Ectodermal cell (in vitro differentiated cells): ENCODE results near the gene FAM222B.
"Not testable (repeated sequence)": the region's sequence is repeated elsewhere in the genome, so short reads cannot be mapped to it uniquely, and the experiment has no call there.

ENCODE experiments used
- H3K27ac ChIP-seq: 2 replicates; pipeline ENCODE4 v1.7.0; 2013; ENCODE audit warnings: mild to moderate bottlenecking, low read depth, low read length; ENCODE audit not compliant: insufficient read depth, poor library complexity, severe bottlenecking
- H3K27me3 ChIP-seq: 2 replicates; pipeline ENCODE4 v1.7.0; 2013; ENCODE audit warnings: mild to moderate bottlenecking, low read length; ENCODE audit not compliant: insufficient read depth, control insufficient read depth, poor library complexity, severe bottlenecking
- H3K36me3 ChIP-seq: one replicate; pipeline ENCODE4 v1.7.0; 2013; ENCODE audit warnings: low read length; ENCODE audit not compliant: control insufficient read depth, insufficient read depth
- H3K4me1 ChIP-seq: one replicate; pipeline ENCODE4 v1.7.0; 2013; ENCODE audit warnings: low read length; ENCODE audit not compliant: control insufficient read depth, insufficient read depth
- H3K4me3 ChIP-seq: 2 replicates; pipeline ENCODE4 v1.7.0; 2013; ENCODE audit warnings: low read depth, low read length, control low read depth; ENCODE audit not compliant: insufficient read depth
- H3K9me3 ChIP-seq: 2 replicates; pipeline ENCODE4 v1.7.0; 2013; ENCODE audit warnings: mild to moderate bottlenecking, low read length, moderate library complexity; ENCODE audit not compliant: control insufficient read depth
- WGBS, 2 experiments: methylation state at CpG; one replicate each; pipeline ENCODE4 v1.1.7; 2013; ENCODE audit warnings: missing lambda C conversion rate in 2 of 2; 5-methylcytosine and 5-hydroxymethylcytosine counted together

FAM222B gene

DNA sequence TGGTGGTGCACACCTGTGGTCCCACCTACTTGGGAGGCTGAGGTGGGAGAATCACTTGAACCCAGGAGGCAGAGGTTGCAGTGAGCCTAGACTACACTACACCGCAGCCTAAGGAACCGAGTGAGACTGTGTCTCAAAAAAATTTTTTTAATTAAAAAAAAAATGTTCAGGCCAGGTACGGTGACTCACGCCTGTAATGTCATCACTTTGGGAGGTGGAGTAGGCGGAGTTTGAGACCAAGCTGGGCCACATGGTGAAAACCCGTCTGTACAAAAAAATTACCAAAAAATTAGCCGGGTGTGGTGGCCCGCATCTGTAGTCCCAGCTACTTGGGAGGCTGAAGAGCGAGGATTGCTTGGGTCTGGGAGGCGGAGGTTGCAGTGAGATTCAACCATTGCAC is 3.6 kb upstream of the FAM222B start:
- Histone ChIP-seq H3K27ac (no peak overlapping the region), H3K4me3 (no peak overlapping the region), H3K4me1 (peaks cover 5% of the 10 kb centered on the region), H3K36me3 (no peaks in the 10 kb centered on the region), H3K27me3 (no peaks in the 10 kb centered on the region), H3K9me3 (no peaks in the 10 kb centered on the region)
- 95% methylated on average over 10 of the region's 10 CpGs for WGBS, 2 experiments

- H3K36me3 ChIP-seq, result no peaks in the 10 kb centered on the region
- H3K27me3 ChIP-seq, result no peaks in the 10 kb centered on the region
- peaks cover 5% of the 10 kb centered on the region for H3K4me1 ChIP-seq
- 95 to 97% methylated on average over 6 of the region's 6 CpGs for WGBS, 2 experiments
- H3K27ac ChIP-seq, result no peak overlapping the region
- H3K9me3 ChIP-seq, result no peaks in the 10 kb centered on the region
- H3K4me3 ChIP-seq, result no peak overlapping the region
Measured at GRCh38 chr17:28843816-28844148, 1.2 kb upstream of the FAM222B start.

DNA sequence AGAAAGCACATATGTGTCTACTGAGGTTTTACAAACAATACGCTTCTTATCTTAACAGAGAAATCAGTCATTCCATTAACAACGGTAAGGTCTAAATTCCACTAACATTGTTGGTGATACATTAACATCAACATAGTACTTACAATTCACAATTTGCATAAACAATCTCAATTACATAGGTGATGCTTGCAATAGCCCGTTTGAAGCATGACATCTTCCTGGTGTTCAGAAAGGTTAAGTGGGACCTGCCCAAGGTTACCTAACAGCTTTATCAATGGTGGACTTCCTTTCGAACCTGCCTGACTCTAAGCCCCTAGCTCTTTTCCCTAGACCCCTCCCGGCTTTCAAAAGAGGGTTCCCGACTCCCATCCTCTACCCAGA is 699 bp downstream of the FAM222B start:
- peaks cover 5% of the 10 kb centered on the region for H3K4me1 ChIP-seq
- WGBS, 2 experiments, result 21 to 25% methylated on average over 6 of the region's 6 CpGs
- H3K27me3 ChIP-seq, result no peaks in the 10 kb centered on the region
- H3K27ac ChIP-seq, result no peak overlapping the region
- no peaks in the 10 kb centered on the region for H3K9me3 ChIP-seq
- no peaks in the 10 kb centered on the region for H3K36me3 ChIP-seq
- peak overlapping the region; percentile 58 for H3K4me3 ChIP-seq

GRCh38 chr17:28839221-28839620 is 3.4 kb downstream of the FAM222B start:
- H3K27me3 ChIP-seq, result no peaks in the 10 kb centered on the region
- no peaks in the 10 kb centered on the region for H3K36me3 ChIP-seq
- H3K4me3 ChIP-seq, result no peak overlapping the region
- H3K27ac ChIP-seq, result no peak overlapping the region
- 96 to 100% methylated on average over 1 to 2 of the region's 2 CpGs for WGBS, 2 experiments
- H3K9me3 ChIP-seq, result no peaks in the 10 kb centered on the region
- peaks cover 5% of the 10 kb centered on the region for H3K4me1 ChIP-seq

DNA sequence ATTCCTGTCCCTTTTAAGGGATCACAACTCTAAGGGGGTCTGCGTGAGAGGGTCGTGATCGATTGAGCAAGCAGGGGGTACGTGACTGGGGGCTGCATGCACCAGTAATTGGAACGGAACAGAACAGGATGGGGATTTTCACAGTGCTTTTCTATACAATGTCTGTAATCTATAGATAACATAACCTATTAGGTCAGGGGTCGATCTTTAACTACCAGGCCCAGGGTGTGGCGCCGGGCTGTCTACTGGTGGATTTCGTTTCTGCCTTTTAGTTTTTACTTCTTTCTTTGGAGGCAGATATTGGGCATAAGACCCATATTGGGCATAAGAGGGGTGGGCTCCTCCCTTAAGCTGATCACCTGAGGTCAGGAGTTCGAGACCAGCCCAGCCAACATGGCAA is 6.0 kb downstream of the FAM222B start:
- not testable (repeated sequence) for H3K9me3 ChIP-seq, H3K27ac ChIP-seq, H3K4me1 ChIP-seq, H3K4me3 ChIP-seq, H3K36me3 ChIP-seq, H3K27me3 ChIP-seq
- WGBS, 2 experiments, result 94 to 95% methylated on average over 9 of the region's 10 CpGs

DNA sequence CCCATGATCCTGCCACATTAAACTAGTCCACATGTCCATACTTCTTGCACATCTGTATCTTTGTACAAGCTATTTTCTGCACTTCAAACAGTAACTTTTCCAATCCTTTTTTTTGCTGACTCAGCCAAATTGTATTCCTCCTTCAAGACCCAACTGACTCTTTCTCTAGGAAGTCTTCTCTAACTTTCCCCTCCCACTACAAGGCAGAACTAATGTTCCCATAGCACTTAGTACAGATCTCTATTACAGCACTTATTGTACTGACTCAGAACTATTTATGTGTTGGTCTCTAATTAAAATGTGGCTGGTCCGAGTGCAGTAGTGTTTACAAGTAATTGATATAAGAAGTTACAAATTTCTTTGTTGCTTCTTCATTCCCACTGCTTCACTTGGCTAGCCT is 8.2 kb downstream of the FAM222B start:
- Histone ChIP-seq H3K4me1 (no peaks in the 10 kb centered on the region), H3K27ac (no peak overlapping the region)
- WGBS, 2 experiments, result 100% methylated on average over 1 of the region's 1 CpG; no CpG with 5 or more reads in 1 of the 2 experiments

GRCh38 chr17:28828294-28829040 is 14.1 kb downstream of the FAM222B start:
- Histone ChIP-seq H3K36me3 (no peaks in the 10 kb centered on the region), H3K27ac (no peak overlapping the region), H3K4me1 (no peaks in the 10 kb centered on the region)

More for the DNA sequence above, 8.2 kb downstream of the FAM222B start:
- H3K27me3 ChIP-seq, result no peaks in the 10 kb centered on the region
- no peaks in the 10 kb centered on the region for H3K36me3 ChIP-seq
- H3K4me3 ChIP-seq, result no peak overlapping the region
- no peaks in the 10 kb centered on the region for H3K9me3 ChIP-seq

DNA sequence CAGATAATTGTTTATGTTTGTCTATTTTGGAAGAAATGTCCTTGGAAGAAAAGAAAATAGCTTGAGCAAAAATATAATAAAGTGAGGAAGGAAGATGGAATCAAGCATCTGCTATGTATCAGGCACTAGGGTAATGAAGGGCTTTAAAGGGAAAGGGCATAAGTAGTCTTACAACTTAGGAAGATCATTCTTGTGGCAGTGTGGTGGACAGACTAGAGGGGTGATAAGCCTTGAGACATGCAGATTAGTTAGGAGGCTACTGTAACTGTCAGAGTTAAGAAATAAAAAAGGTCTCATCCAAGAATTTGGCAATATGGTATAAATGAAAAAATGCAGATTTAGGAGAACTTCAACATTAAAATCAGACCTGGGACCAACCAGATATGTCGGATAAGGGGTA is 14.9 kb downstream of the FAM222B start:
- Histone ChIP-seq H3K4me3 (no peak overlapping the region), H3K4me1 (no peaks in the 10 kb centered on the region), H3K9me3 (no peaks in the 10 kb centered on the region), H3K27ac (no peak overlapping the region), H3K27me3 (no peaks in the 10 kb centered on the region), H3K36me3 (no peaks in the 10 kb centered on the region)
- WGBS, 2 experiments, result 80% methylated on average over 1 of the region's 1 CpG; no CpG with 5 or more reads in 1 of the 2 experiments

More at GRCh38 chr17:28828294-28829040, 14.1 kb downstream of the FAM222B start:
- Histone ChIP-seq H3K27me3 (no peaks in the 10 kb centered on the region), H3K9me3 (no peaks in the 10 kb centered on the region), H3K4me3 (no peak overlapping the region)
- WGBS, 2 experiments, result 93 to 94% methylated on average over 14 to 15 of the region's 15 CpGs

GRCh38 chr17:28819582-28819981 is 23.0 kb downstream of the FAM222B start:
- Histone ChIP-seq H3K27me3 (no peaks in the 10 kb centered on the region), H3K36me3 (no peaks in the 10 kb centered on the region), H3K27ac (no peak overlapping the region), H3K4me1 (no peaks in the 10 kb centered on the region), H3K9me3 (no peaks in the 10 kb centered on the region), H3K4me3 (no peak overlapping the region)
- 76 to 85% methylated on average over 1 of the region's 1 CpG for WGBS, 2 experiments

DNA sequence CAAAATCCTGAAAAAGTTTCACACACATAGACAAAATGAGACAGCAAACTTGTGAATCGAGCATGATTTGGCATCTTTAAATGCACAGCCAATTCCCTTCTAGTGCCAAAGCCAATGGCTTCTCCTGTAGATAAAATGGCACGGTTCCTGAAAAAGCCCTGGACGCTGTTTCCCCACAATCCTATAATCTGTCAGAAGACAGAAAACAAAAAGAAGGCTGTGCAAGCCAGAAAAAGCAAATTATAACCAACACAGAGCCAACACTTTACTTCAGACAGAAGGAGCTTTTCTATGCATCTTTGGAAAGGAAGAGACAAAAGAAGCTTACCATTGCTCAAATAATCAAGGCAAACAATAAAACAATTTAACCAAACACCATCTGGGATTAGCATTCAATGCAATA is 23.8 kb downstream of the FAM222B start:
- Histone ChIP-seq H3K27me3 (no peaks in the 10 kb centered on the region), H3K36me3 (no peaks in the 10 kb centered on the region), H3K4me3 (no peak overlapping the region), H3K4me1 (no peaks in the 10 kb centered on the region), H3K9me3 (no peaks in the 10 kb centered on the region), H3K27ac (no peak overlapping the region)
- 91 to 92% methylated on average over 3 of the region's 3 CpGs for WGBS, 2 experiments

DNA sequence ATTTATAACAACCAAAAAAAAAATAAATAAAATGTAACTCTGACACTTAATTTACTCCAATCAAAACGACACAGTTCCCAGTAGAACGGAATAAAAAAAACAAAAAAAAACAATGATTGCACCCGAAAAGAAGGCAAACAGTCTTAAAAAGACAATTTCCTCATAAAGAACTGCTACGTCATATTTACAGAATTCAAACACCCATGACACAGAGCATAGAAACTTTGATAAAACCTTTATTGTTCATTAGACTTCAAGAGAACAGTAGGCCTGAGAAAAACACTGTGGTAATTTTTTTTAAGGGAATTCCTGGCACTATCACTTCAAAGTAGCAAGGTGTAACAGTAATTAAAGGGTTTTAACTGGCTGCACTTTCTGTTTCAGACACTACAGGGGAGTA is 26.1 kb downstream of the FAM222B start:
- Histone ChIP-seq H3K9me3 (no peaks in the 10 kb centered on the region), H3K4me3 (no peak overlapping the region)
- 93 to 94% methylated on average over 4 of the region's 4 CpGs for WGBS, 2 experiments

More for the DNA sequence above, 26.1 kb downstream of the FAM222B start:
- H3K4me1 ChIP-seq, result no peaks in the 10 kb centered on the region
- H3K36me3 ChIP-seq, result no peaks in the 10 kb centered on the region
- H3K27me3 ChIP-seq, result no peaks in the 10 kb centered on the region
- H3K27ac ChIP-seq, result no peak overlapping the region
